Sigmoid colon (tissue), 4 donors: ENCODE data around the gene SDE2.
"Not testable (repeated sequence)": the region's sequence is repeated elsewhere in the genome, so short reads cannot be mapped to it uniquely, and the experiment has no call there.

Source experiments
- POLR2A ChIP-seq, 2 donors: fragments of 450-650 bp; IDR thresholded peaks; one replicate each; pipeline ENCODE4 v1.6.1; 2016; ENCODE audit warnings: antibody characterized with exemption in 2 of 2, mild to moderate bottlenecking in 2 of 2, moderate library complexity in 2 of 2
- POLR2AphosphoS5 ChIP-seq, 4 donors: sonication (generic); formaldehyde crosslinking; IDR thresholded peaks; one replicate each; pipeline ENCODE4 v1.6.1; 2017; ENCODE audit warnings: antibody characterized with exemption in 4 of 4
- TF ChIP-seq, protein P1 (sequence below), 4 experiments: fragments of 450-650 bp in 3 of 4; fragments of 200-600 bp in 1 of 4; IDR thresholded peaks; one replicate each; pipeline ENCODE4 v1.5.1; 2016 to 2019; ENCODE audit warnings: antibody characterized with exemption in 4 of 4, mild to moderate bottlenecking in 3 of 4, moderate library complexity in 2 of 4

DNA sequence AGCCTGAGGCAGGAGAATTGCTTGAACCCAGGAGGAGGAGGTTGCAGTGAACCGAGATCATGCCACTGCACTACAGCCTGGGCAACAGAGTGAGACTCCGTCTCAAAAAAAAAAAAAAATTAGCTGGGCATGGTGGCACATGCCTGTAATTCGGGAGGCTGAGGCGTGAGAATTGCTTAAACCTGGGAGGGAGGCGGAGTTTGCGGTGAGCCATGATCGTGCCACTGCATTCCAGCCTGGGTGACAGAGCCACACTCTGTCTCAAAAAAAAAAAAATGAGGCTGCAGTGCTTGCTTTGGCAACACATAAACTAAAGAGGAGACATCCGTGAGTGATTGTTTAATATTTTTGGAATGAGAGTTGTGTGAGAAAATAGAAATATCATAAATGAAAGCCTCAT is 63.1 kb downstream of the SDE2 start:
- TF ChIP-seq POLR2AphosphoS5, POLR2A (IDR thresholded peaks at IDR 0.05): not testable (repeated sequence)
- TF ChIP-seq, protein P1, sequence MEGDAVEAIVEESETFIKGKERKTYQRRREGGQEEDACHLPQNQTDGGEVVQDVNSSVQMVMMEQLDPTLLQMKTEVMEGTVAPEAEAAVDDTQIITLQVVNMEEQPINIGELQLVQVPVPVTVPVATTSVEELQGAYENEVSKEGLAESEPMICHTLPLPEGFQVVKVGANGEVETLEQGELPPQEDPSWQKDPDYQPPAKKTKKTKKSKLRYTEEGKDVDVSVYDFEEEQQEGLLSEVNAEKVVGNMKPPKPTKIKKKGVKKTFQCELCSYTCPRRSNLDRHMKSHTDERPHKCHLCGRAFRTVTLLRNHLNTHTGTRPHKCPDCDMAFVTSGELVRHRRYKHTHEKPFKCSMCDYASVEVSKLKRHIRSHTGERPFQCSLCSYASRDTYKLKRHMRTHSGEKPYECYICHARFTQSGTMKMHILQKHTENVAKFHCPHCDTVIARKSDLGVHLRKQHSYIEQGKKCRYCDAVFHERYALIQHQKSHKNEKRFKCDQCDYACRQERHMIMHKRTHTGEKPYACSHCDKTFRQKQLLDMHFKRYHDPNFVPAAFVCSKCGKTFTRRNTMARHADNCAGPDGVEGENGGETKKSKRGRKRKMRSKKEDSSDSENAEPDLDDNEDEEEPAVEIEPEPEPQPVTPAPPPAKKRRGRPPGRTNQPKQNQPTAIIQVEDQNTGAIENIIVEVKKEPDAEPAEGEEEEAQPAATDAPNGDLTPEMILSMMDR (IDR thresholded peaks at IDR 0.05), result not testable (repeated sequence)
